GM12892 (cell line): ENCODE results near the gene CEMIP.

ENCODE experiments used
- DNase-seq: peaks from one replicate; pipeline ENCODE4 v3.0.0; 2011; ENCODE audit not compliant: insufficient read length
- FAIRE-seq: peaks from 2 replicates; lab custom pipeline; 2011; peaks lifted over from hg19 to GRCh38; lab: Jason Lieb, UNC
- POLR2A ChIP-seq: IDR thresholded peaks from 2 replicates; pipeline ENCODE4 v1.6.1; 2011; ENCODE audit warnings: low read depth, low read length, control low read depth
- POLR2AphosphoS5 ChIP-seq: IDR thresholded peaks from 2 replicates; pipeline ENCODE4 v1.6.1; 2011; ENCODE audit warnings: low read depth, low read length, control low read depth
- TAF1 ChIP-seq: IDR thresholded peaks from 2 replicates; pipeline ENCODE4 v1.6.1; 2011; ENCODE audit warnings: low read depth, mild to moderate bottlenecking, control low read depth, low read length, borderline replicate concordance

Gene CEMIP

DNA sequence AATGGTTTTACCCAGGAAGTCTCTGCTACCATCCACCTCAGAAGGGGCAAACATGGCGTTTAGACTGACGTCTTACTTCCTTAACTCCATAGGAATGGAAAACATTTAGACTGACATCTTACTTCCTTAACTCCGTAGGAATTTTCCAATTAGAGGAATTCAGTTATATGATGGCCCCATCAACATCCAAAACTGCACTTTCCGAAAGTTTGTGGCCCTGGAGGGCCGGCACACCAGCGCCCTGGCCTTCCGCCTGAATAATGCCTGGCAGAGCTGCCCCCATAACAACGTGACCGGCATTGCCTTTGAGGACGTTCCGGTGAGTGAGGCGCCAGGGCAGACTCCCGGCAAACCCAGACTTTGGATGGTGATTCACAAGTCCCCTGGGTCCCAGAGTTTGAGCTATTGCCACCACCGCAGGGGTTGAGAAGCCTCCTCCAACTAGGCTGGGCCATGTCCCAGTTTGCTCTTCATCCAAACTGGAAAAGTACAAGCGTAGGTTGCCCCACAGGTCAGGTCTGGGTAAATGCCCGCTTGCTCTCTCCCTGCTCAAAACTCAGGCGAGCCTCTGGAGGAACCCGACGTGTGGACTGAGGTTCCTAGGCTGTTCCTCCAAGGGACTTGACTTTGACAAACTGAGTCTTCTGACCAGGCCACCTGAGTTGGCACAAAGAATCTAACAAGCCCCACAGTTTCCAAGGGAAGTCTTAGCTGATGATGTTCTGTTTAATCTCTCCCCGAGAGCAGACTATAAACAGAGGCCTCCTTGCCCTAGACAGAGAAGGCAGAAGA, 152.7 kb downstream of the CEMIP start:
- FAIRE-seq (no peak), DNase-seq (no peak)
- no peak for TF ChIP-seq POLR2A

- no peak for FAIRE-seq
- TF ChIP-seq POLR2AphosphoS5: no peak
- TF ChIP-seq TAF1: no peak
- DNase-seq: no peak
These were observed 153.3 kb downstream of the CEMIP start for GRCh38 chr15:80932513-80932815.

- no peak for FAIRE-seq
- TF ChIP-seq POLR2AphosphoS5 (no peak), POLR2A (no peak), TAF1 (no peak)
- DNase-seq: no peak
These were observed 153.8 kb downstream of the CEMIP start for GRCh38 chr15:80932989-80933388.

GRCh38 chr15:80934761-80935221, 155.6 kb downstream of the CEMIP start:
- DNase-seq (no peak), FAIRE-seq (no peak)
- TF ChIP-seq POLR2AphosphoS5: no peak
- TF ChIP-seq POLR2A: no peak
- TF ChIP-seq TAF1: no peak

DNA sequence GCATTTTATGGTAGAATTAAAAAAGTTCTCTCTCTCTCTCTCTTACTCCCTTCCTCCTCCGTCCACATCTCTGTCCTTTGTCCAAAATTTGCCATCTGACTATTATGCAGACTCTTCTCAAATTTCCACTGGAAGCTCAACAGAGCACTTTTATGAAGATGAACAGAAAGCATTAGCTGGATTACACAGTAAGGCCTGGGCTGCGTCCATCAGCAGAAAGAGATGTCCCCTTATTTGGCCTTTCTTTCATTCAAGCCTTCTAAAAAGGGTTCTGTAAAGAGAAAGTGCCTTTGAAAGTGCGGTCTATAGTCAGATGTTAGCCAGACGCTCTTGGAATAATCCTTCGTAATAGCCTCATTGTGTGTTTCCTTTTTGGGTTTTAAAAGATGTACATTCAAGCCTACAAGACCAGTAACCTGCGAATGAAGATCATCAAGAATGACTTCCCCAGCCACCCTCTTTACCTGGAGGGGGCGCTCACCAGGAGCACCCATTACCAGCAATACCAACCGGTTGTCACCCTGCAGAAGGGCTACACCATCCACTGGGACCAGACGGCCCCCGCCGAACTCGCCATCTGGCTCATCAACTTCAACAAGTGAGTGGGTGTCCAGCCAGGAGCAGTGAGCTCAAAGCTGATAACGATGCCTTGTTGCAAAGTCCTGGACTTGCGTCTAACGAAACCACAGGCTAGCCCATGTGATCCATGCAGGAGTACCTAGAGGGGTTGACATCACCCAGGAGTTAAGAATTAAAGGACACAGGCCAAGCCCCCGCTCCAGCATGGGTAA, 157.3 kb downstream of the CEMIP start:
- no peak for FAIRE-seq
- TF ChIP-seq POLR2AphosphoS5: no peak
- TF ChIP-seq POLR2A: no peak
- no peak for TF ChIP-seq TAF1
- DNase-seq: no peak

- FAIRE-seq: no peak
- TF ChIP-seq TAF1 (no peak), POLR2AphosphoS5 (no peak), POLR2A (no peak)
- DNase-seq: no peak
These were observed 158.5 kb downstream of the CEMIP start for GRCh38 chr15:80937718-80938117.

GRCh38 chr15:80939216-80939615, 160.0 kb downstream of the CEMIP start:
- TF ChIP-seq POLR2AphosphoS5: no peak
- no peak for TF ChIP-seq POLR2A
- no peak for TF ChIP-seq TAF1
- DNase-seq (no peak), FAIRE-seq (no peak)

DNA sequence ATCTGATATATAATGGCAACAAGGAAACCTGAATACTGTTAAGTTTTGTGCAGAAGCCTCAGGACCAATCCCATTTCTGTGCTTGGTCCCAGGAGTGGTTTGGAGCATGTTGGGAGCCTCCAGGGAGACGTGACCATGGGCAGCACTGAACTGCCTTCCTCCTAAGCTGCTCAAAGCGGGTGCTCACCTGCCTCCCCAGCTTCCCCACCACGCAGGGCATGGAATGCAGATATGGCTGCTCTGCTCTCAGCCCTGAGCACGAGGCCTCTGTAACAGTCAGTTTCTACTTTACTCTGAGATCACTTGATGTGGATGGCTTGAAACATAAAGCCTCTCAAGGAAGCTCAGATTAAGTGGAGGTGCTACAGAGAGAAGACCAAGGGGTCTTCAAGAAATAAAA, 161.2 kb downstream of the CEMIP start:
- TF ChIP-seq POLR2A (no peak), TAF1 (no peak), POLR2AphosphoS5 (no peak)
- no peak for FAIRE-seq
- no peak for DNase-seq

DNA sequence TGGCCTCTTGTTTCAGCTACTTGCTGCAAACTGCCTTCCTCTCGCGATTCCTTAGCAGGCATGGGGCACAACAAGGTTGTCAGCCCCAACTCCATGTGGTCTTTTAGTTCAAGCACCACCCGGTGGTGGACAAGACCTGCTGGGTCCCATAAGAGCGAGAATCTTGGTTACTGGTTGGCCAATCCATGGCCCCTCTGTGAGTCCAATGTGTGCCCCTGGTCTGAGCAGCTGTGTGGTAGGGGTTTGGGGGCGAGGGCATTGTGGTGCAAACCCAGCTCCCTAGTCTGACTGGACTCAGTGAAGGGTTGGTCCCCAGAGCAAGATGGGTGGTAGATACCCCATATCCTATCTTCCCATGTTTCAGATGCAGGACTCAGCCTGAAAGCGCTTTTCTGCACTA, 161.7 kb downstream of the CEMIP start:
- FAIRE-seq: no peak
- no peak for TF ChIP-seq POLR2AphosphoS5
- TF ChIP-seq TAF1: no peak
- no peak for TF ChIP-seq POLR2A
- no peak for DNase-seq

- TF ChIP-seq TAF1: no peak
- no peak for TF ChIP-seq POLR2A
- TF ChIP-seq POLR2AphosphoS5: no peak
- FAIRE-seq (no peak), DNase-seq (no peak)
These were observed 163.1 kb downstream of the CEMIP start for GRCh38 chr15:80942266-80942665.

DNA sequence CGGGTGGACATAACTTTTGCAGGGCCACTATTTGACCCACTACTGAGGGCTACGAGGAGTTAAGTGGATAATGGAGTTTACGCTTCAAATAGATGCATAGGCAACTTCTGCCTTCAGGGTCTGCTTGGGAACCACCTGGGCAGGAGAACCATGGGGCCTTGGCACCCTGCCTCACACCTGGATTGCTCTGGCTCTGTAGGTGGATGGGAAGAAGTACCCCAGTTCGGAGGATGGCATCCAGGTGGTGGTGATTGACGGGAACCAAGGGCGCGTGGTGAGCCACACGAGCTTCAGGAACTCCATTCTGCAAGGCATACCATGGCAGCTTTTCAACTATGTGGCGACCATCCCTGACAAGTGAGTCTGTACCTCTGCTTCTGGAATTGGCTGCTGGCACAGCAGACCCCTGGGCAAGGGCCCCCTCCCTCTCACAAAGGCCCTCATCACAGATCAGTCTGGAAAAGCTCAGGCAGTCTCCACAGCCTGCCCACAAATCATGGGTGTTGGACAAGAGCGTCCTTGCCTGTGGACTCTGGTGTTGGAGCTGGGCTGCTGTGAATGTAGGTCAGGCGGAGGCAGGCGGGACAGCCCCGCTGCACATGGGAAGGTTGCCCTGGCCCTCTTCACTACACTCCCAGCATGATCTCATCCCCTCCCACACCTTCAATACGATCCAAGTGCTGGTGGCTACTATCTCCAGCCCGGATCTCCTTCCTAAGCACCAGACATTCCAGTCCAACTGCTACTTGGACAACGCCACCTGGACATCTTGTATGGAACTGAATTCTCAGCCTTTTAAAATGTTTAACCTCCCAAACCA, 163.8 kb downstream of the CEMIP start:
- no peak for FAIRE-seq
- TF ChIP-seq POLR2A (no peak), TAF1 (no peak), POLR2AphosphoS5 (no peak)
- DNase-seq: no peak
